ENCODE data around the gene KCTD15.

- TF ChIP-seq POLR2AphosphoS5 (IDR thresholded peaks at IDR 0.05), result no peak
- TF ChIP-seq, protein P1, sequence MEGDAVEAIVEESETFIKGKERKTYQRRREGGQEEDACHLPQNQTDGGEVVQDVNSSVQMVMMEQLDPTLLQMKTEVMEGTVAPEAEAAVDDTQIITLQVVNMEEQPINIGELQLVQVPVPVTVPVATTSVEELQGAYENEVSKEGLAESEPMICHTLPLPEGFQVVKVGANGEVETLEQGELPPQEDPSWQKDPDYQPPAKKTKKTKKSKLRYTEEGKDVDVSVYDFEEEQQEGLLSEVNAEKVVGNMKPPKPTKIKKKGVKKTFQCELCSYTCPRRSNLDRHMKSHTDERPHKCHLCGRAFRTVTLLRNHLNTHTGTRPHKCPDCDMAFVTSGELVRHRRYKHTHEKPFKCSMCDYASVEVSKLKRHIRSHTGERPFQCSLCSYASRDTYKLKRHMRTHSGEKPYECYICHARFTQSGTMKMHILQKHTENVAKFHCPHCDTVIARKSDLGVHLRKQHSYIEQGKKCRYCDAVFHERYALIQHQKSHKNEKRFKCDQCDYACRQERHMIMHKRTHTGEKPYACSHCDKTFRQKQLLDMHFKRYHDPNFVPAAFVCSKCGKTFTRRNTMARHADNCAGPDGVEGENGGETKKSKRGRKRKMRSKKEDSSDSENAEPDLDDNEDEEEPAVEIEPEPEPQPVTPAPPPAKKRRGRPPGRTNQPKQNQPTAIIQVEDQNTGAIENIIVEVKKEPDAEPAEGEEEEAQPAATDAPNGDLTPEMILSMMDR (IDR thresholded peaks at IDR 0.05), result no peak
Observed at GRCh38 chr19:33754361-33754760, 42.3 kb upstream of the KCTD15 start.

Data from upper lobe of left lung (tissue), 4 donors.